Prostate gland (tissue), 2 donors: Measurements from ENCODE around the gene FAM83B. TPM values are rescaled to one million over a fixed set of nuclear protein-coding genes. Genes with fewer than 3 reads are reported as not detected.

Source experiments
- DNase-seq: peaks from one replicate; pipeline ENCODE4 v3.0.0-alpha.2; 2019; ENCODE audit warnings: low spot score
- H3K27ac ChIP-seq, 2 donors: fragments of 200-600 bp; sonication (generic); 2 replicates each; pipeline ENCODE4 v1.5.1; 2017 to 2019
- H3K27me3 ChIP-seq: fragments of 200-600 bp; sonication (generic); replicated peaks from 2 replicates; pipeline ENCODE4 v1.5.1; 2019; ENCODE audit not compliant: insufficient read depth
- H3K36me3 ChIP-seq, 2 donors: fragments of 200-600 bp; sonication (generic); 1 replicate in 1 of 2; 2 replicates in 1 of 2; pipeline versions ENCODE4 v1.5.1 to v1.8.1; 2017 to 2019
- H3K4me1 ChIP-seq: fragments of 200-600 bp; sonication (generic); replicated peaks from 2 replicates; pipeline ENCODE4 v1.5.1; 2019
- H3K4me3 ChIP-seq, 2 donors: fragments of 200-600 bp; sonication (generic); 2 replicates each; pipeline ENCODE4 v1.5.1; 2017 to 2019
- H3K9me3 ChIP-seq: fragments of 200-600 bp; sonication (generic); 2 replicates; pipeline ENCODE4 v1.5.1; 2017
- CTCF ChIP-seq, 4 experiments: fragments of 200-600 bp in 2 of 4; fragments of 450-650 bp in 2 of 4; sonication (generic) in 2 of 4; IDR thresholded peaks; 1 replicate in 3 of 4; 2 replicates in 1 of 4; pipeline ENCODE4 v1.5.1; 2016 to 2019; ENCODE audit warnings: antibody characterized with exemption in 4 of 4, mild to moderate bottlenecking in 2 of 4, moderate library complexity in 2 of 4
- POLR2A ChIP-seq: fragments of 450-650 bp; IDR thresholded peaks from one replicate; pipeline ENCODE4 v1.6.1; 2016; ENCODE audit warnings: antibody characterized with exemption, mild to moderate bottlenecking
- POLR2AphosphoS5 ChIP-seq: sonication (generic); formaldehyde crosslinking; IDR thresholded peaks from one replicate; pipeline ENCODE4 v1.6.1; 2017; ENCODE audit warnings: antibody characterized with exemption
- WGBS: methylation state at CpG from one replicate; pipeline ENCODE4 v1.1.5; 2018; 5-methylcytosine and 5-hydroxymethylcytosine counted together
- intact Hi-C: fragments of 100-400 bp; cut with DNase I; formaldehyde crosslinking; loops from one replicate; pipeline ENCODE4 v1.14.2; 2022
- total RNA-seq, 2 donors: library from RNA; depleted of rRNA; stranded (reverse); fragments of >200 nt; gene quantifications; one replicate each; pipeline ENCODE4 v1.1.0, GENCODE V29; 2016

Gene FAM83B
- total RNA-seq, 2 donors from 2014 or later: 4.0 to 14.3 TPM

- Histone ChIP-seq H3K27ac (no peak overlapping the region), H3K4me3 (no peak overlapping the region), H3K4me1 (no peaks in the 10 kb centered on the region), H3K9me3 (no peaks in the 10 kb centered on the region), H3K36me3 (no peaks in the 10 kb centered on the region), H3K27me3 (no peaks in the 10 kb centered on the region)
- no peak for DNase-seq
- TF ChIP-seq POLR2AphosphoS5: no peak
- TF ChIP-seq POLR2A: no peak
- no peak for TF ChIP-seq CTCF (IDR thresholded peaks at IDR 0.05)
- intact Hi-C loops: no loop called here
- 67% methylated on average over 1 of the region's 1 CpG for WGBS
Observed at GRCh38 chr6:54893818-54894217, 47.2 kb downstream of the FAM83B start.

GRCh38 chr6:54896302-54896701 is 49.7 kb downstream of the FAM83B start:
- TF ChIP-seq CTCF (IDR thresholded peaks at IDR 0.05): no peak
- no peak for TF ChIP-seq POLR2A
- no peak for TF ChIP-seq POLR2AphosphoS5
- Histone ChIP-seq H3K27me3 (no peaks in the 10 kb centered on the region), H3K27ac (no peak overlapping the region), H3K36me3 (no peaks in the 10 kb centered on the region), H3K4me3 (no peak overlapping the region), H3K9me3 (no peaks in the 10 kb centered on the region), H3K4me1 (no peaks in the 10 kb centered on the region)
- no peak for DNase-seq
- intact Hi-C loops: no loop called here
- 88% methylated on average over 3 of the region's 3 CpGs for WGBS

GRCh38 chr6:54897462-54898189 is 51.1 kb downstream of the FAM83B start:
- no peak overlapping the region for H3K4me3 ChIP-seq
- WGBS: 68% methylated on average over 2 of the region's 2 CpGs
- intact Hi-C loops: no loop called here
- DNase-seq: no peak
- H3K27me3 ChIP-seq: no peaks in the 10 kb centered on the region
- no peaks in the 10 kb centered on the region for H3K9me3 ChIP-seq
- no peaks in the 10 kb centered on the region for H3K36me3 ChIP-seq
- H3K4me1 ChIP-seq: no peaks in the 10 kb centered on the region
- no peak overlapping the region for H3K27ac ChIP-seq
- TF ChIP-seq POLR2A (no peak), POLR2AphosphoS5 (no peak), CTCF (IDR thresholded peaks at IDR 0.05) (no peak)

GRCh38 chr6:54898767-54899166 is 52.2 kb downstream of the FAM83B start:
- WGBS: 93% methylated on average over 3 of the region's 3 CpGs
- intact Hi-C loops: no loop called here

More at GRCh38 chr6:54898767-54899166, 52.2 kb downstream of the FAM83B start:
- no peak for DNase-seq
- Histone ChIP-seq H3K36me3 (no peaks in the 10 kb centered on the region), H3K9me3 (no peaks in the 10 kb centered on the region), H3K4me3 (no peak overlapping the region), H3K27me3 (no peaks in the 10 kb centered on the region), H3K4me1 (no peaks in the 10 kb centered on the region), H3K27ac (no peak overlapping the region)
- TF ChIP-seq CTCF (IDR thresholded peaks at IDR 0.05): no peak
- TF ChIP-seq POLR2A: no peak
- TF ChIP-seq POLR2AphosphoS5: no peak
